Testis (tissue), 2 donors: Measurements from ENCODE around the gene AHR.

Source experiments
- POLR2A ChIP-seq: fragments of 450-650 bp; IDR thresholded peaks from one replicate; pipeline ENCODE4 v1.6.1; 2017; ENCODE audit warnings: antibody characterized with exemption, mild to moderate bottlenecking, moderate library complexity
- TF ChIP-seq, protein P1 (sequence below), 3 experiments: fragments of 450-650 bp in 2 of 3; fragments of 200-600 bp in 1 of 3; sonication (generic) in 1 of 3; IDR thresholded peaks; one replicate each; pipeline ENCODE4 v1.5.1; 2016 to 2019; ENCODE audit warnings: antibody characterized with exemption in 3 of 3, mild to moderate bottlenecking in 2 of 3, moderate library complexity in 1 of 3

DNA sequence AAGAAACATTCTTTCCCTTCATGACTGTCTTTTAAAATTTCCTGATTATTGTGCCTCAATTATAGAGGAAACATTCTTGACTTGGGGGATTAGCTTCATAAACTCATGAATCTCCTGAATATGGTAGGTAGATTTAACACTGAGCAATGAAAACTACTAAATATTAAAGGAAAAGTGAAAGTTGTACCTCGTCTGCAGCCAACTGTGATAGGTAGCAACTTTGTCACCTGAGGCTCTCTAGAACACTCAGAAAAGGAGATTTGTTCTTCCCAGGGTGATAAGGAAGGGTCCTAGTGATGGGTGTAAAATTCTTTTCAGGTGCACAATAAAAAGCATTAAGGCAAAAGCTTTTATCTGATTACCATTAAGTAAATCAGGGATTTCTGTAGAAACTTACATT, 78.1 kb downstream of the AHR start:
- TF ChIP-seq, protein P1, sequence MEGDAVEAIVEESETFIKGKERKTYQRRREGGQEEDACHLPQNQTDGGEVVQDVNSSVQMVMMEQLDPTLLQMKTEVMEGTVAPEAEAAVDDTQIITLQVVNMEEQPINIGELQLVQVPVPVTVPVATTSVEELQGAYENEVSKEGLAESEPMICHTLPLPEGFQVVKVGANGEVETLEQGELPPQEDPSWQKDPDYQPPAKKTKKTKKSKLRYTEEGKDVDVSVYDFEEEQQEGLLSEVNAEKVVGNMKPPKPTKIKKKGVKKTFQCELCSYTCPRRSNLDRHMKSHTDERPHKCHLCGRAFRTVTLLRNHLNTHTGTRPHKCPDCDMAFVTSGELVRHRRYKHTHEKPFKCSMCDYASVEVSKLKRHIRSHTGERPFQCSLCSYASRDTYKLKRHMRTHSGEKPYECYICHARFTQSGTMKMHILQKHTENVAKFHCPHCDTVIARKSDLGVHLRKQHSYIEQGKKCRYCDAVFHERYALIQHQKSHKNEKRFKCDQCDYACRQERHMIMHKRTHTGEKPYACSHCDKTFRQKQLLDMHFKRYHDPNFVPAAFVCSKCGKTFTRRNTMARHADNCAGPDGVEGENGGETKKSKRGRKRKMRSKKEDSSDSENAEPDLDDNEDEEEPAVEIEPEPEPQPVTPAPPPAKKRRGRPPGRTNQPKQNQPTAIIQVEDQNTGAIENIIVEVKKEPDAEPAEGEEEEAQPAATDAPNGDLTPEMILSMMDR (IDR thresholded peaks at IDR 0.05): no peak
- no peak for TF ChIP-seq POLR2A
